Hematopoietic multipotent progenitor cell treated with erythropoietin and hydrocortisone succinate and interleukin-3 and kit ligand, for 8 days (in vitro differentiated cells): ENCODE results near the gene GYS1.

Experiments
- DNase-seq: peaks from one replicate; pipeline ENCODE4 v3.0.0-alpha.2; 2015

The GYS1 gene

DNA sequence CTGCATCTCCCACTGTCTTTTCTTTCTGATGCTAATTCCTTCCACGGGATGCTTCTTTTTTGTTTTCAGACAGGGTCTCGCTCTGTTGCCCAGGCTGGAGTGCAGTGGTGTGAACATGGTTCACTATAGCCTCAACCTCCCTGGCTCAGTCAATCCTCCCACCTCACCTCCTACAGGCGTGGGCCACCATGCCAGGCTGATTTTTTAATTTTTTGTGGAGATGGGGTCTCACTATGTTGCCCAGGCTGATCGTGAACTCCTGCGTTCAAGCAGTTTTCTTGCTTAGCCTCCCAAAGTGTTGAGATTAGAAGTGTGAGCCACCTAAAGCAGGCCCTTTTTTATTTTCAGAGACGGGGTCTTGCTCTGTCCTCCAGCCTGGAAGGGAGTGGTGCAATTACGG is 4.8 kb downstream of the GYS1 start:
- no peak for DNase-seq

DNA sequence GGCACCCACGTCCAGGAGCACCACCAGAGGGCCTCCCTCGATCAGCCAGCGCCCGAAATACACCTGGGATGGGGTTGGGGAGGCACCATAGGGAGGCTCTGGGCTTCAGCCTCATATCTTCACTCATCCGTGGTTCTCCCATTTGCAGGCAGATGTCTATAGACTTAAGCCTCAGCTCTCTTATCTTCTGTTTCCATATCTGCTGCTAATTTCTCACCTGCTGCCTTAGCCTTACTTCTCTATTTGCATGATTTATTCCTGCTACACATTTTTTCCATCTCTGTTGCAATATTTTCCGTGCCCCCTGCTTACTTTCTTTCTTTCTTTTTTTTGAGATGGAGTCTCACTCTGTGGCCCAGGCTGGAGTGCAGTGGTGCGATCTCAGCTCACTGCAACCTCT is 5.8 kb downstream of the GYS1 start:
- DNase-seq, result no peak

DNA sequence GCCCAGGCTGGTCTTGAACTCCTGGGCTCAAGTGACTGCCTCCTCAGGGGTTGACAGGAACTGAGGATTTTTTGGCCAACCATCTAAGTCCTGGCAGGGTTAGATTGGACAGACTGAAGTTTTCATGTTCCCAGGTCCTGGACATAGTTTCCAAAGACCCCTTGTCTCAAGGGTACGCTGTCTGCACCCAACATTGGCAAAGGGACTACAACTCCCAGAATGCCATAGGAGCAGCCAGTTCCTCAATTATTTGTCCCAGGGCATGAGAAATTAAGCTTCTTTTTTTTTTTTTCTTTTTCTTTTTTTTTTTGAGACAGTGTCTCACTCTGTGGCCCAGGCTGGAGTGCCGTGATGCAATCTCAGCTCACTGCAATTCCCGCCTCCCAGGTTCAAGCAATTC is 6.9 kb downstream of the GYS1 start:
- no peak for DNase-seq

DNA sequence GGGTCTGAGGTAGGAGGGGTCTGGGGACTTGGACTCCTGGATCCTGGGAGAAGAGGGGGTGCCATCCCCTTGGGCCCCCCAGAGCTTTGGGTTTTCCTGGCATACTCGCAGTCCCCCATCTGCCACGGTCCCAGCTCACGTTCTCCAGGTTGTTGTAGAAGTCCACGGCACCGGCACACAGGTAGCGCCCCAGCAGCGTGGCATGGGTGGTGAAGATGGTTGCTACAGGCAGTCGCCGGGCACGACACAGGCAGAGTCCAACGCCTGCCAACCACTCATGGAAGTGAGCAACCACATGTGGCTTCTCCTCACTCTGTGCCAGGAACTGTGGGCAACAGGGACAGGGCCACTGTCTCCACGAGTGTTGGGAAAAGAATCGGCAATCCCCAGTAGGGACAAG is 7.4 kb downstream of the GYS1 start:
- DNase-seq, result no peak

DNA sequence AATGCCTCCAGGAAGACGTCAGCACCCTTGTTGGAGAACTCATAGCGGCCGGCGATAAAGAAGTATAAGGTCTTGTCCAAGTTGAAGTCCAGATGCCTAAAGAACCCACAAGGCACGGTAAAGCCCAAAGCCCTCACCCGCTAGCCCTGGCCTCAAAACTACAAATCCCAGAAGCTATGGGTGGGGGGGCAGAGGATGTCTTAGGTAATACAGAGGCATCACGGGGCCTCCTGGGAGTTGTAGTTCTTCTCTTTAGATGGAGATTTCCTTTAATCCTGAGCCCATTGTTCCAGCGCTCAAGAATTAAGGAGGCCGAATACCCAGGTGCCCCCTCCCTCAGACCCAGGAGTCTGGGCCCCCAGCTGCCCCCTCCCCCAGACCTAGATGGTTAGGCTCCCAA is 10.8 kb downstream of the GYS1 start:
- DNase-seq, result no peak

GRCh38 chr19:48977061-48977460 is 16.0 kb downstream of the GYS1 start:
- no peak for DNase-seq

- peak; percentile 66 for DNase-seq
Measured at GRCh38 chr19:48975947-48976847, 16.9 kb downstream of the GYS1 start.

DNA sequence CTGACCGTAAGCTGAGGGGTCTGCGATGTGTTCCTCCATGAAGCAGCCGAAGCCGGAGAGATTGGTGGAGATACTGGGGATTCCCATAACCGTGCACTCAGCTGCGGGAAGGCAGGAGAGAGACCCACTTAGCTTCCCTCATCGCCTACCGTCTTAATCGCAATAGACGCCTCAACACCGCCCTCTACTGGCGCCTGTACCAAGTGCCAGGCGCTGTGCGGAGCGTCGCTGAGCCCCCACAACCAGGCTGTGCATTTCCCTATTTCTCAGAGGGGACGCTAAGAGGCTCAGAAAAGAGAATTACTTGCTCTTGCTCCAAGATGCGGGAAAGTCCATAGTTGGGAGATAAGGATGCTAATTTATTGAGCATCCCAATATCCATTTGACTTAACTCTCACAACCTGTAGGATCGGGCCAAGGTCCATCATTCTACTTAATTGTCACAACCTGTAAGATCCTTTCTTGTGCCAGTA is 22.1 kb downstream of the GYS1 start:
- DNase-seq, result peak; percentile 88

DNA sequence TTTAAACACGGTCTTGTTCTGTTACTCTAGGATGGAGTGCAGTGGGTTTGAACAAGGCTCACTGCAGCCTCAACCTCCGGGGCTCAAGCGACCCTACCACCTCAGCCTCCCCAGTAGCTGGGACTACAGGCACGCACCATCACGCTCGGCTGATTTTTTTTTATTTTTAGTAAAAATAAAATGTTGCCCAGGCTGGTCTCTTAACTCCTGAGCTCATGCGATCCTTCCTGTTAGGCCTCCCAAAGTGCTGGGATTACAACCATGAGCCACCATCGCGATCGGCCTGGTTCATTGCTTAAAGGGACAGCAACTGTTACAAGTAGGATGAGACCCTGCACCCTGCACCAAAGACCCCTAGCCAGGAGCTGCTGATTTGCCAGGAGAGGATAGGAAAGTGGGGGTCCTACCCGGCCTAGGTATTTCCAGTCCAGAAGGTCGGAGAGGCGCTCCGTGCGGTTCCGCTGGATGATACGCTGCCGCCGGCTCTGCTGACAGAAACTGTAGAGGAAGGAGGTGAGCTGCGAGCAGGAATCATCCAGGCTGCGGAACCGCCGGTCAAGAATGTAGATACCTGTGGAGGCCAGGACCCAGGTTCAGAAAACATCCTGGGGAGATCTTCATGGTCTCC is 22.9 kb downstream of the GYS1 start:
- no peak for DNase-seq

DNA sequence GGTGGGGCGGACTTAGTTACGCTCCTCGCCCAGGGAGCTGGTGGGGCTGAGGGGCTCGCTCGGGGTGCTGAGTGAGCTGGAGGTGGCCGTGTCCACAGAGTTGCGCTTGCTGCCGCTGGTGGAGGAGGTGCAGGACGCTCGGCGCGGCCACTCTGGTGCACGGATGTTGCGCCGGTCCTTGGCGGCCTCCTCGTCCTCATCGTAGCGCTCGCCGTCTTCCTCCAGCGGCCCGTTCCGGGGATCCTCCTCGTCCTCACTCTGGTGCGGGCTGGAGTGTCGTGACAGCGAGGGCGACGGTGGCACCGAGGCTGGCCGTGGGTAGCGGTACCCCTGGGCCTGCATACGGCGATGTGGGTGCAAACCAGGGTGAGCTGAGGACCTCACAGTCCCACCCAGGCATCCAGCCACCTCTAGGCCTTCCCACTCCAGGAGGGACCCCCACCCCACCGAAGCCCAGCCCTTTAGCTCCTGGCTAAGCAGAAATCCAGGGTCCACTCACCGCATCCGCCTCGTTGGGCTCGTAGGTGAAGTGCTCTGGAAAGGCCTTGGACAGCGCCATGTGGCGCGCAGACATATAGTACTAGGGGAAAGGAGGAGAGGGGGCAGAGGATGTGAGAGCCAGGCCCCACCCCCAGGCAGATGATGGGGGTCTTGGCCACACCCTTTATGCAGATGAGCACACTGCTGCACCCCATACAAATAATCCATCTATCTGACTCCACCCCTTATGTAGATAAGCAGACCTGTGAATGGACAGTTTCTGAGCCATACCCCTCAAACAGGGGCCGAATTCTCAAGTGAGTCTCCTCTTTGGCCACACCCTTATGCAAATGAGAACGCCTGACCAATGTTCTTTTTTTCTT is 23.6 kb downstream of the GYS1 start:
- peak; percentile 82 for DNase-seq

GRCh38 chr19:48968813-48969218 is 24.3 kb downstream of the GYS1 start:
- DNase-seq, result no peak

GRCh38 chr19:48968179-48968661 is 24.9 kb downstream of the GYS1 start:
- peak; percentile 25 for DNase-seq

DNA sequence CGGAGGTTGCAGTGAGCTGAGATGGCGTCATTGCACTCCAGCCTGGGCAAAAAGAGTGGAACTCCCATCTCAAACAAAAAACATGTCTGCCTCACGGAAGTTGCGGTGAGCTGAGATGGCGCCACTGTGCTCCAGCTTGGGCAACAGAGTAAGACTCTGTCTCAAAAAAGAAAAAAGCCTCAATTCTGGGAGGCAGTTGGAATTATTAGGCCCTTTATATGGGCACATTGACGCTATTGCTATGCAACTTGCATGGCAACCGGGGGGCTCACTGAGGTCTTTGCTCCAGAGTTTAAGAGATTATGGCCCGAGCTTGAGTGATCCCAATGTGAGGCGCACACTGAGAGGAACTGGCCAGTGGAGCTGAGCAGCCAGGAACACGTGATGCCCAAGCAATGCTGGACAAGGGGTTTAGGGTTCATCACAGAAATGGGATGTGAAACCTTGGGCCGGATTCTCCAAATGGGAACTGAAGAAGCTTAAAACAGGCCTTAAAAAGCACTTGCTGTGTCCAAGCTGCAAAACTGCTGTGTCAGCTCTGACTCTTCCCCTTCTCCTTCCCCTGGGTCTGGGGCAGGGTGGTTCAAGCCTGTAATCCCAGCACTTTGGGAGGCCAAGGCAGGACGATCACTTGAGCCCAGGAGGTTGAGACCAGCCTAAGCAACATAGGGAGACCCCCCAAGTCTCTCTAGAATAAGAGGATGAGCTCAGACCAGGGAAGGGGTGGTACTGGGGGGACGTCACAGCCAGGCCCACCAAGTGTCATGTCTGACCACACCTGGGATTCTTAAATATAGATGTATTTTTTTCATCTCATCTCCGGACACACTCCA is 25.5 kb downstream of the GYS1 start:
- DNase-seq, result peak; percentile 42

DNA sequence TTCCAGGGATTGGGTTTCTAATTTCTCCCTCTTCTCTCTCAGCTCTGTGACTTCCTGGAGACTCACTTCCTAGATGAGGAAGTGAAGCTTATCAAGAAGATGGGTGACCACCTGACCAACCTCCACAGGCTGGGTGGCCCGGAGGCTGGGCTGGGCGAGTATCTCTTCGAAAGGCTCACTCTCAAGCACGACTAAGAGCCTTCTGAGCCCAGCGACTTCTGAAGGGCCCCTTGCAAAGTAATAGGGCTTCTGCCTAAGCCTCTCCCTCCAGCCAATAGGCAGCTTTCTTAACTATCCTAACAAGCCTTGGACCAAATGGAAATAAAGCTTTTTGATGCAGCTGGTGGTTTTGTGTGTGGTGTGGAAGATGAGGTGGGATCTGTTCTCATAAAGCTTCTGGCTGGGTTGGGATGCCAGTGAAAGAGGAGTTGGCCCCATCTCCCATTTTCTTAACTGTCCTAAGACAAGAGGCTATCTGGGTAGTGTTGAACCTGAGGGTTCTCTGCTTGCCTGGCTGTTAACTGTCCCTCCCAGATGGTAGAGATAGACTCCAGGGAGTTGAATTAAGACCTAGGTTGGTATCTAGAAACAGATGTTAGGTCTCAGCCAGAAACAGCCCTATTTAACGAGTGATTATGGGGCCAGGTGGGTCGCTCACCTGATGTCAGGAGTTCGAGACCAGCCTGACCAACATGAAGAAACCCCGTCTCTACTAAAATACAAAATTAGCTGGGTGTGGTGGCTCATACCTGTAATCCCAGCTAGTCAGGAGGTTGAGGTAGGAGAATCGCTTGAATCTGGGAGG is 26.4 kb downstream of the GYS1 start:
- DNase-seq, result peak; percentile 65

- peak; percentile 94 for DNase-seq
Measured at GRCh38 chr19:48965806-48966540, 27.1 kb downstream of the GYS1 start.

- peak; percentile 96 for DNase-seq
Measured at GRCh38 chr19:48965040-48965805, 27.9 kb downstream of the GYS1 start, which contains the start of gene FTL. TSS of gene FTL (plus strand) at chr19:48965309. CDS start at chr19:48965508, 199 bp downstream.

GRCh38 chr19:48964205-48965039 is 28.7 kb downstream of the GYS1 start:
- DNase-seq, result peak; percentile 30

DNA sequence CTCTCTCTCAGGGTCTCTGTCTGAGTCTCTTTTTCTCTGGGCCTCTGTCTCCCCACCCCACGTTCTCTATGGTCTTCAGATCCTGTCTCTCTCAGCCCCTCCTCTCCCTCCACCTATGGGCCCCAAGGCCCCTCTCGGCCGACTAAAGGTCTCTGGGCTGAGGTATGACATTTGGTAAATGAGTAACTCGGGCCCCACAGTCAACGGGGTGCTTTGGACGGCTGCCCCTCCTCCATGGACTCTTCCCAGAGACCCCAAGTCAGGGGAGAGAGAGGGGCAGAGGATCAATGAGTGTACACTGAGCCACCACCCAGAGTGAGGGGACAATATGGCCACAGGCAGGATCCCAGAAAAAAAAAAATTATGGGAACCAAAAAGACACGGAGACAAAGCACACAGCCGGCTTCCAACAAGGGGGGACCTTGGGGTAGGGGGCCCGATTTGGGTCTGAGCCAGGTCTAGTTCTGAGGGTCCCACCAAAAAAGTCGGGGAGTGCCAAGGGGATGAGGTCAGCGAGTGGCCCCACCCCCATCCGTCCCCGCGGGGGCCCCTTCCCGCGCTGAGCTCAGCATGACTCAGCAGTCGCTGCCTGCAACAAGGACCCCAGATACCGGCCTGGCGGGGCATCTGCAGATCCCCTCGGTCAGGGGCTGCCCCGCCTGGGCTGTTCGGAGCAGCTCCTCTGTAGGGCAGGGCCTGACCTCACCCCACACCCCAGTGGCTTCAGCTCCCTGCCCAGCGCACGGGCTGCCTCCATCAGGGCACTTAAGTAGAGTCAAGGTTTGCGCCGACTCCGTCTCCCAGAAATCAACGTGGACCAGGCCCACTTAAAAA is 29.5 kb downstream of the GYS1 start:
- peak; percentile 86 for DNase-seq
